ENCODE results near the gene ZNRF4.

Gene ZNRF4

GRCh38 chr19:5417495-5418436 is 37.5 kb upstream of the ZNRF4 start:
- H3K9me3 ChIP-seq (ENCODE audit: insufficient read depth, low read length) = no peaks in the 10 kb centered on the region
- H3K4me2 ChIP-seq (ENCODE audit: low read depth, low read length, poor library complexity, severe bottlenecking) = no peak overlapping the region
- no peak for TF ChIP-seq CTCF (IDR thresholded peaks at IDR 0.05; ENCODE audit: insufficient read depth, low read length, poor library complexity, severe bottlenecking)
- no peak for TF ChIP-seq EZH2phosphoT487 (conservative IDR thresholded peaks at IDR 0.05; ENCODE audit: low read length)
- H3K79me2 ChIP-seq (ENCODE audit: insufficient read depth, low read length) = no peaks in the 10 kb centered on the region
- H3F3A ChIP-seq (ENCODE audit: insufficient read depth) = no peaks in the 10 kb centered on the region
- H3K9ac ChIP-seq (ENCODE audit: low read length) = no peak overlapping the region
- no peaks in the 10 kb centered on the region for H4K20me1 ChIP-seq (ENCODE audit: low read depth, low read length)
- H3K36me3 ChIP-seq (ENCODE audit: low read length) = no peaks in the 10 kb centered on the region
- H2AFZ ChIP-seq (ENCODE audit: low read depth, low read length, severe bottlenecking) = no peak overlapping the region
- no peak overlapping the region for H3K4me3 ChIP-seq (ENCODE audit: insufficient read depth, low read length, poor library complexity, severe bottlenecking)
- H3K27me3 ChIP-seq (ENCODE audit: low read length) = no peaks in the 10 kb centered on the region
- no peaks in the 10 kb centered on the region for H3K9me2 ChIP-seq (replicated peaks; ENCODE audit: insufficient read depth, low read length)
- no peak overlapping the region for H3K27ac ChIP-seq (ENCODE audit: low read depth, low read length)

GRCh38 chr19:5418677-5419076 is 36.5 kb upstream of the ZNRF4 start:
- Histone ChIP-seq H3K36me3 (ENCODE audit: low read length) (no peaks in the 10 kb centered on the region), H3K27me3 (ENCODE audit: low read length) (no peaks in the 10 kb centered on the region), H2AFZ (ENCODE audit: low read depth, low read length, severe bottlenecking) (no peak overlapping the region), H3K9me3 (ENCODE audit: insufficient read depth, low read length) (no peaks in the 10 kb centered on the region), H3K9ac (ENCODE audit: low read length) (no peak overlapping the region), H3K4me2 (ENCODE audit: low read depth, low read length, poor library complexity, severe bottlenecking) (no peak overlapping the region), H3F3A (ENCODE audit: insufficient read depth) (no peaks in the 10 kb centered on the region), H3K4me3 (ENCODE audit: insufficient read depth, low read length, poor library complexity, severe bottlenecking) (no peak overlapping the region), H3K27ac (ENCODE audit: low read depth, low read length) (no peak overlapping the region), H3K9me2 (replicated peaks; ENCODE audit: insufficient read depth, low read length) (no peaks in the 10 kb centered on the region), H4K20me1 (ENCODE audit: low read depth, low read length) (no peaks in the 10 kb centered on the region), H3K79me2 (ENCODE audit: insufficient read depth, low read length) (no peaks in the 10 kb centered on the region)
- TF ChIP-seq EZH2phosphoT487 (conservative IDR thresholded peaks at IDR 0.05; ENCODE audit: low read length) (no peak), CTCF (IDR thresholded peaks at IDR 0.05; ENCODE audit: insufficient read depth, low read length, poor library complexity, severe bottlenecking) (no peak)

- Histone ChIP-seq H3K9me3 (ENCODE audit: insufficient read depth, low read length) (no peaks in the 10 kb centered on the region), H3K79me2 (ENCODE audit: insufficient read depth, low read length) (no peaks in the 10 kb centered on the region), H3F3A (ENCODE audit: insufficient read depth) (no peaks in the 10 kb centered on the region), H4K20me1 (ENCODE audit: low read depth, low read length) (no peaks in the 10 kb centered on the region), H3K36me3 (ENCODE audit: low read length) (no peaks in the 10 kb centered on the region), H3K9me2 (replicated peaks; ENCODE audit: insufficient read depth, low read length) (no peaks in the 10 kb centered on the region), H3K27me3 (ENCODE audit: low read length) (no peaks in the 10 kb centered on the region), H3K4me3 (ENCODE audit: insufficient read depth, low read length, poor library complexity, severe bottlenecking) (no peak overlapping the region), H2AFZ (ENCODE audit: low read depth, low read length, severe bottlenecking) (no peak overlapping the region), H3K27ac (ENCODE audit: low read depth, low read length) (no peak overlapping the region), H3K9ac (ENCODE audit: low read length) (no peak overlapping the region), H3K4me2 (ENCODE audit: low read depth, low read length, poor library complexity, severe bottlenecking) (no peak overlapping the region)
- no peak for TF ChIP-seq CTCF (IDR thresholded peaks at IDR 0.05; ENCODE audit: insufficient read depth, low read length, poor library complexity, severe bottlenecking)
- TF ChIP-seq EZH2phosphoT487 (conservative IDR thresholded peaks at IDR 0.05; ENCODE audit: low read length) = no peak
Measured at GRCh38 chr19:5420953-5421352, 34.3 kb upstream of the ZNRF4 start.

Data from SU-DHL-6 (cell line).